HG02759 (cell line): ENCODE results near the gene MAPKAPK3.

ENCODE experiments used
- ATAC-seq: cut with Tn5 transposase; IDR thresholded peaks from one replicate; pipeline ENCODE4 v1.9.1; 2021; ENCODE audit warnings: mild to moderate bottlenecking, moderate library complexity; ENCODE audit not compliant: unreplicated experiment

The MAPKAPK3 gene

DNA sequence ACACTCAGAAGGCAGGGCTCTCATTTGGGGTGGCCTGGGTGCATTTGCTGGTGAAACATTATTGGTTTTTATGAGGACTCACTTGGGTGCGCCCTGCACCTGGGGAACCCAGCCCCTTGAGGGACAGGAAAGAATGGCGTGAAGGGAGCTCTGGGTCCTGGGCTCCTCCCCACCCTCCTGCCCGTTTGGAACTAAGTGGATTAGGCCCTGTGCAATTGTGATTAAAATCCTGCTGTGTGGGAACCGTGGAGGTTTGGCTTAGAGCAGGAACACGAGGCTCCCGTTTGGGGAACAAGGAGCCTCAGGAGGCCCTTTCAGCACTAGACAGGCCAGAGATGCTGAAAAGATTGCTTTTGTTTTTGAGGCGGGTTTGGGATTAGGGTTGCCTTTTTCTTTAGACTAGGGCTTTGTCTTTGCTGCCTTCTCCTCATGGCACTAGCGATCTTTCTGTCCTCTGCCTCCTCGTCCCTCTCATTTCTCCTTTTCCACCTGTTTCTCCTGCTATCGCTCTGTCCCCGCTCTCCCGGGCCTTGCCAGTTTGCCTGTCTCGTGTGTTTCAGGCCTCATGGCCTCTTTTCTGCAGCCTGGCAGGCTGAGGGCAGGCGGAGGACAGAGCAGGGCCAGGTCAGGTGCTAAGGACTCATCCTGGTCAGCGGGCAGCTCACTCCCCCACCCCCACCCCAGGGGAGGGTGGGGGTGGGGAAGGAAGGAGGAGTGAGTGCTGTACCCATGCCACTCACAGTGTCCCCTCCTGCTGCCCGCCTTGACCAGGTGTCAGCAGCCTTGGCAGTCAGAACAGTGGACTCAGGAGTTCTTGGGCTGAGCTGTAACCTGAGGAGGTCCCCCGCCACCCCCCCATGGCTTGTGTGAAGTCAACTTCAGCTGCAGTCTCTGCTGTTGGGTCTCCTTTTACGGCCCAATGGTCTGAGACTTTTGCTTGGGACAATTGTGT, 8.6 kb downstream of the MAPKAPK3 start:
- ATAC-seq, result no peak

DNA sequence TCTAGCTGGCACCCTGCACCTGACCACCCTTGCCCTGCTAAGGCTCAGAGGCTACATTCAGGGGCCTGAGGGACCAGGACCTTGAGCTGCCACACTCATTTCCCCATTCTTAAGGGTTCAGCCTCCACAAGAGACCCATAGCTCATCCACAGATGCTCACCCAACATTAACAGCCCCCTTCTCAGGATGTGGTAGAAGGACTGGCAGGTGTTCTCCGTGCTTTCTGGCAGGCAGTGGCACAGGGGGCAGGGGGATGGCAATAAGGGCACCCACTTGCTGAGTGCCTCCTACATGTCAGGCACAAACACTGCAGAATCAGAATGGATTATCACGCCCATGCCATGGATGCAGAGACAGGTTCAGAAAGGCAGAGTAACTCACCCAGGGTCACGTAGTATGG, 9.4 kb downstream of the MAPKAPK3 start:
- no peak for ATAC-seq

DNA sequence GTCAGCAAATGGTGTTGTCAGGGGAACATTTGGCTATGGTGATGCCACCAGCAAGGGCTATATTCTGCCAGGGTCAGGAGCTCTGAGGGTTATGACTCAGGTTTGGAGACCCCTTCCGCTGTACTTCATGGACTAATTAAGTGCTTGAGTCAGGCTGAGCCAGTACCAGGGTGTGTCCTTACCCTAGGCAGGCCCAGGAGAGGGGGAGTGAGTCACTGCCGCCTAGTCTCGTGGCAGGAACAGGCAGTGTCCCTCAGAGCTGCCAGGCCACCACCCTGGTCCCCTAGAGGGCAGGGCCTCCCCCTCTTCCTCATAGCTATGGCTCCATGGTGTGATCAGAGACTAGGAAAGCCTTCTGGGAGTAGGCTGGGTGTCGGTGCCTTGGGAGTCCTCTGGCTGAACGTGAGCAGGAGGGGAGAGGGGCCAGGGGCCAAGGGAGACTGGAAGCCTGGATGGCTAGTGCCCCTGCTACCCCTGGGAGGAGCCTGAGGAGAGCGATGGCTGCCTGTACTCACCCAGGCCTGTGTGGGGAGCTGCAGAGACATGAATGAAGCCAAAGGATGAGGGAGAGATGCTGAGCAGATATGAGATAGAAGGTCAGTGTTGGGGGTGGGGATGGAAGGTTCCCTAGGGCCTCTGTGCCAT, 10.6 kb downstream of the MAPKAPK3 start:
- no peak for ATAC-seq

DNA sequence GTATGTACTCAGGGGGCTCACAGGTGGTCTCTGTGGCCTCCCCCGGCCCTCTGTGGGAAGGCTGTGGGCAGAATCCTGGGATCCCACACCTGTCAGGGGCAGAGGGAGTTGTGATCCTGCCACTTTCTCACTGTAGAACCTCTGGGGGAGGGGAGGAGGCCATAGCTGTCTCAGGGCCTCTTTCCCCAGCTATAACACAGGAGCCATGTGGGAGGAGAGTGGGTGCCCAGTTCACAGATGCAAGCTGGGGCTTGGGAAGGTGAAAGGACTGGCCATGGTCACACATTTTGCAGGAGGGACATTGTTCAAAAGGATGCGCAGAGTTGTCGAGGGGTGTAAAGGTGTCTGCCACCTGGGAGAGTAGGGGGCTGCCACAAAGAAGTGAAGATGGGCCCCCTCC, 11.7 kb downstream of the MAPKAPK3 start:
- ATAC-seq, result no peak

DNA sequence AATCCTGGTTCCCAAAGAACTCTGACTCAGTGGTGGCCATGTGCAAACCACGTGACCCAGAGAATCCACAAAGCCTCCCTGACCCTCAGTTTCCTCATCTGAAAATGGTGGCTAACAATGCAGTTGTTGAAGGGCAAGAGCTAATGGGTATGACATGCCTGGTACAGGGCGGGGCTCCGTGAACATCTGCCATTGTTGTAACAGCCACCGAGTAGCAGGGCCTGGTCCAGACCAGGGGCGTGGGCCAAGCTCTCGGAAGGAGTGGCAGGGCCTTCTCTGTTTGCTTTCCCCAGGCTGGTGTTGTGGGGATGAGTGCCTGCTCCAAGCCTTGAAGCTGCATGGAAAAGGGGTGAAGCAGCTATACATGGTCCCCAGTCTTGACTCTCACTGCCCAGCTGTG, 13.4 kb downstream of the MAPKAPK3 start:
- ATAC-seq, result no peak

DNA sequence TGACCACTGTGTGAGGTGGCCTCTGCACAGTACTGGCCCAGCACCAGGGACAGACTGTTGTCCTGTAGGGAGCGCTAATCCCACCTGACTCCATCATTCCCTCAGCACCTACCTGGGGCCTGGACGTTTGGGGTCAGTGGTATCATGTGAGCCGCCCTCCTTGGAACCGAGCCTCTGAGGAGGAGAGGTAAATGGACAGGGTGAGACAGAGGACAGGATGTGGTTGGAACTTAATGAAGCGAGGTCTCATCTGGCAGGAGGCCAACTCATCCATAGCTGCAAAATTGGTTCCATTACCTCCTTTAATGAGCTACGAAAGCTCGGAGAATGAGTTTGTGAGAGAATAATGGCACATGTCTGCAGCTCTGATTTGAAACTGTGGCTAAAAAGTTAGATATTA, 13.9 kb downstream of the MAPKAPK3 start:
- no peak for ATAC-seq

DNA sequence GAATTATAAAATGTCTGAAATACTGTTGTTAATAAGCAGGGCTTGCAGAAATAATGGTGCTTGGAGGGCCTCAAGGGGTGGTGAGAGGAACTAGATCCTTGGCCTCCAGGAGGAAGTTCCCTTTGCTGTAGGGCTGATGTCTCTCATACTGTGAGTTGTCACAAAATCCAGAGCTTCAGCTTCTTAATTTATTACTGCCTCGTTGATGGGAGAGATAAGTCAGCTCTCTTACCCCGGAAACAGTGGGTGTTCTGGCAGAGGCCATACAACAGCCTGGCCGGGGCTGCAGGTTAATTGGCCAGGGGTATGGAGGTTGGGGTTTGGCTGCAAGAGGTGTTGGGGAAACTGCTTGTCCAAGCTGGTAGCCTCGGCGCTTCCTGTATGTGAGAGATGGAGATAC, 15.5 kb downstream of the MAPKAPK3 start:
- ATAC-seq, result no peak

DNA sequence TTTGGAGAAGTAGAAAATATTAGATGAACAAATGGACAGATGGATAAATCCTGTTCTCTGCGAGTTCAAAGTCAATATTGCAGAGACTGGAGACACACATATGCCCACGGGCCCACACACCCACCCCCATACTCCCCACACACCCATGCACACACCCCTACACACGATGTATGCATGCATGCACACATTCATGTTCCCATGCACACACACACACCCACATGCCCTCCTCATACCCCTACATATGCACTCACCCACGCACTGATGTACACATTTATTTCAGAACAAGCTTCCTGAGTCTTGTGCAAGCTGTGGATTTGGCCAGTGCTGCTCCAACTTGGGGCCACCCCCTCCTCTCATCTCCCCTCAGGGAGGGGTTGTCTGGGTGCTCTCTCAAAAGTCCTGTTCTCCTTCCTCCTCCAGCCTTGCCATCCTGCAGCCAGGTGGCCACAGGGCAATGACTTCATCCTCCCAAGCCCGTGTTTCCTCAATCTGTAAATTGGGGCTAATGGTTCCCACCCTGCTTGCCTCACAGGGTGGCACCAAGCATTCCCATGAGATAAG, 16.4 kb downstream of the MAPKAPK3 start:
- ATAC-seq, result no peak

DNA sequence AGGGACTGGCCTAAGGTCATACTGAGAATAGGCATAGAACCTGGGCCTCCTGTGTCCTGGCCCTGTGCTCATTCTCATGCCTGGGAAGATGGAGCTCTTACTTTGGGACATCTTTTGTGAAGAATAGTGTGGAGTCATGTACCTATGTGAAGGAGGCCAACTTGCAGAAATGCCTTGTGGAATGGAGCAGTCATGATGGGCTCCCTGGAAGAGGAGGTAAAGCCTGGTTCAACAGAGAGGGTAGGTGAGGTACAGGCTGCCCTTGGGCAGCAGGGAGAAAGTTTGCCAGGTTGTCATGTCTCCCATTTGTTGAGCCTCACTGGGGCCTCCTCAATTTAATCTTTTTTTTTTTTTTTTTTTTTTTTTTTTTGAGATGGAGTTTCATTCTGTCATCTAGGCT, 18.1 kb downstream of the MAPKAPK3 start:
- no peak for ATAC-seq

DNA sequence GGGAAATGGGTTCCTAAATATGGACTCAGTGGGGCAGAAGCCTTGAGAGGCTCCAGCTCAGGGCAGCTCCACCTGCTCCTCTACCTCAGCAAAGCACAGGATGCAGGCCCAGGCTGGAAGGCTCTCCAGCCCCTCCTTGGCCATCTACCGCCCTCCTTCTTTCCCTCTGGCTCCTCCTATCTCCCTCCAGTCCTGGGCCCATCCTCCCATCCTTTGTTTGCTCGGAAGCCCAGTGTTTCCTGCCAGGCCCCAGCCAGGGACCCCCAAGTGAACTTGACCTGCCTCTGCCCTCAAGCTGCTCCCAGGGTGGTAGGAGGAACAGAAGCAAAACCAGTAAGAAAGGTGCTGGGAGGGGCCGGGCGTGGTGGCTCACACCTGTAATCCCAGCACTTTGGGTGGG, 20.1 kb downstream of the MAPKAPK3 start:
- no peak for ATAC-seq

DNA sequence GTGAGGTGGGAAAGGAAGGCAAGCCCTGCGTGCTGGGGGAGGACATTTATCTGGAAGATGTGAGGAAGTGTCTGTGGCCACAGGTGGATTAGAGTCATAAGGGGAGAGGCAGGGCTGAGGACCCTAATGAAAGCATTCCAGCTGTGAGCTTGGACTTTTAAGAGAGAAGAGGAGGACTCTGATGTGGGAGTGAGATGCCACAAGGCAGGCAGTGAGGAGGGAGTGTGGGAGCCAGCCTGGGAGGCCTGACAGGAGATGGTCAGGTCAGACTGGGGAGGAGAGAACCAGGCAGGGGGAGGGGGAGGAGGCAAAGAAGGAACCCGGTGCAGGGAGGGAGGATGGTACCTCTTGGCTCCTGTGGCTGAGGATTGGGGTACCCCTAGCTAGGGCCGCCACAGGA, 21.0 kb downstream of the MAPKAPK3 start:
- ATAC-seq, result no peak

DNA sequence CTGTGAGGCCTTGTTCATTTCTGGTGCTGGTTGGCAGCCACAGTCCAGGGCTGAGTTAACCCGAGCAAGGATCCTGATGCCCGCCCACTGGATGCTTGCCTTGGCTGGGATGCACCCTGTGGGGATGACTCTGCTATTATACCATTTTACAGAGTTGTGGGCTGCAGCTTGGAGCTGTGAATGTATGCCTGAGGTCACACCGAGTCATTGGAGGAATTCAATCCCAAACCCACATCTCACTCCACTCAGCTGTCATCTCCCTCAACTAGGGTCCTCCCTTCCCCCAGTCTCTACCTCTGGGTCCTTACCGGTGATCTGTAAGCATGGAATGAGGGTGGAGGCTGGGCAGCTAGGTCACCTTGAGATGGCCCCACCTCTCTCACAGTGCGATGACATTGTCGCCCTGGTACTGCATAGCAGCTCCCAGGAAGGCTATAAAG, 22.1 kb downstream of the MAPKAPK3 start:
- no peak for ATAC-seq

DNA sequence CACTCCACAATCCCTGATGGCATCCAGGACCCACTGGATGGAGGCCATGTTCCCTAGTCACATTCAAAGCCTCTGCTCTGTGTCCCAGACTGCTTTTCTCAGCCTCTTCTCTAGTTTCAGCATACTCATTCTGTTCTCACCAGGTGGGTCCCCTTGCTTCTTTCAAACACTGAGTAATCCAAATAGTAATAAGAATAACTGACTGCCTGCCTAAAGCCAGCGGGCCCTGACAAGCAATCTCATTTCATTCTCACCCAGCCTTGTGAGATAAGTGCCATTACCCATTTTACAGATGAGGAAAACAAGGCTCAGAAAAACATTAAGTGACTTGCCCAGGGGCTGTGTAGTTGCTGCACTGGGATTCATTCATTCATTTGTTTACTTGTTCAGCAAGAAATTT, 25.4 kb downstream of the MAPKAPK3 start:
- ATAC-seq, result no peak

DNA sequence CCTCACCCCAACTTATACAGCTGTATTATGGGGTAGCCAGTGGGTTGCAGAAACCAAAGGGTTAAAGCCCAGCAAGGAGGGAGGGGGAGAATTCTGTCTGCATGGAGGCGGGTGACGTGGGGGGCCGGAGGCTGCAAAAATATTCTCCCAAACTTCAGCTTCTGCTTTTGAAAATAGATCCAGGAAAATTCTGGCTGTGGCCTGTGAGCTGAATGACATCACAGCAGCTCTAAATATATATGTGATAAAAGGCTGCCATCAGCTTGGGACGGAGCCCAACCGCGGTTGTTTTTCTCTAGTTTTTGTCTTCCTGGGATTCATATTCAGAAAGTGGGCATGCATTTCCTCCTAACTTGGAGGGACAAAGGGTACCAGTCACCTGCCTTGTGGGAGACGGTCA, 27.6 kb downstream of the MAPKAPK3 start:
- ATAC-seq, result no peak

DNA sequence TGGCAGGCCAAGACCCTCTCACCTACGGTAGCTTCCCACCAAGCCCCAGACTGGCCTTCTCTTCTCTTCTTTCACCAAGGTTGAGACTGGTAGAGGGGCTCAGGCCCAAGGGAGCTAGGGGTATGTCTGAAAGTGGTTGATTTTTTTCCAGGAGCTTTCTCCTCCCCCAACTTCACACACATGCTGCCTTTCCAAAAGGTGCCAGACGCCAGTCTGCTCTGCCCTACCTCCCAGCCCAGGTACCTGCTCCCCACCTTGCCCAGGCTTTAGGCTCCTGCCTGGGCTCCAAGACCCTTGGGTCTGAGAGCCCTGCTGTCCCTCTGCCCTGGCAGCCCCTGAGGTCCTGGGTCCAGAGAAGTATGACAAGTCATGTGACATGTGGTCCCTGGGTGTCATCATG, 28.4 kb downstream of the MAPKAPK3 start:
- no peak for ATAC-seq

DNA sequence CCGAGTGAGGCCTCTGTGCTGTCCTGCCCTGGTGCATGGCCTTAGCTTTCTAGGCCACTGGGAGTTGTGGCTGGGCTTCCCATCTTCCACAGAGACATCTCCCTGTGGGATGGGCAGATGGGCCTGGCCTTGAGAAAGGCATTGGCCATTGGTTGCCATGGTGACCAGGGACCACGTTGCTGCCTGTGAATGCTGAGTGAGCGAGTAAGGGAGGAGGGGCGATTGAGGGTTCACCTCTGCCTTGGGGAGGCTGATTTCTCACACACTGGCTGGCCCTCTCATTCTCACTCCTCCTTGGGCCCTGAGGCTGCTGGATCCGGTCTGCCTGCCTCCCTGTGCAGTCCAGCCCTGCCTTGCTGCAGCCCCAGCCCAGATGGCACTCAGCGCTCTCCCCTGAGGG, 31.4 kb downstream of the MAPKAPK3 start:
- no peak for ATAC-seq

DNA sequence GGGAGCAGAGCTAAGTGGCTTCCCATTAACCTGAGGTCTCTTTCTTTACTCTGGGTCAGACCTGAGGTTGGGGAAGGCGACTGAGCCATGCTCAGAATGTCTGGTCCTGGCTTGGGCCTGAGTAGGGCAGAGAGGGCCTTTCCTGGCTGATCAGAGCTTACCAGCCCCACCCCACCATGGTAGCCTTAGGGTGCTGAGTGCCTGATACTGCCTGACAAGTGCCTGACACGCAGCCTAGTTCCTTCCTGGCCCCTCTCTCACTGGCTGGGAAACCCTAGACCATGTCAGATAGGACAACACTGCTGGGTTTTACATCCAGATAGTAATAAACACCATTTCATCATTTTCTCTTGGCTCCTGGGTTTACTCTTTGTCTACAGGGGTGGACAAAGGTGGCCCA, 32.0 kb downstream of the MAPKAPK3 start:
- no peak for ATAC-seq

DNA sequence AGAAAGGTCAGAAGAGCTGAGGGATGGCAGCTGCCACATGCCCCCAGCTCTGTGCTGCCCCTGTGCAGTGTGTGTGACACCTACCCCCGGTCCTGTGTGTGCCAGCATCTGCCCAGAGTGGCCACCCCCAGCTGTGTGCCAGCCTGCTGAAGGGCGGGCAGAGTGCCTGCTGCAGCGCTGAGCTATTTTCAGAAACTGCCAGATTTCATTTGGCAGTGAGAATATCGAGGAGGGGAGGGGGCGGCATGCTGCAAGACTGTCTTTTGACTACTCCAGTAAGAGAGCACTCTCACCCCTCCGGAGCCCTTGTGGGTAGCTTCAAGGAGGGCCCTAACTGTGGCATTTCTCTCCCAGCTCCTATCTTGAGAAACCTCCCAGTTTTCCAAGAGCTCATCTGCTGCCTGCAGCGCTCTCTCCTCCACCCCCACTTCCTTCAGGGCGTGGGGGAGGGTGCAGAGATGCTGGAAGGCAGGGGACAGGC, 32.5 kb downstream of the MAPKAPK3 start:
- no peak for ATAC-seq

DNA sequence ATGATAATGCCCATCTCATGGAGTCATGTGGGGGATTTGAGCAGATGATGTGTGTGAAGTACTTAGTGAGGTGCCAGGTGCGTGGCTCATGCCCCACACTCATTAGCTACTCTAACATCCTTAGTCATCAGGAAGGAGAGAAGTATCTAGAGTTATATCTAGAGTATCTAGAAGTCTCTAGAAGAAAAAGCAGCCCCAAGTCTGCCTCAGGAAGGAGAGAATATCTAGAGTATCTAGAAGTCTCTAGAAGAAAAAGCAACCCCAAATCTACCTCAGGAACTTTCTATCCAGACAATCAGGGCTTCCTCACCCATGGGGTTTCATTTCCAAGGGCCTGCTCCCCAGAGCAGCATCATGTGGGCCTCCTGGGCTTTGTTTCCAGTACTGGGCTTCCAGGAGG, 33.1 kb downstream of the MAPKAPK3 start:
- ATAC-seq, result no peak

DNA sequence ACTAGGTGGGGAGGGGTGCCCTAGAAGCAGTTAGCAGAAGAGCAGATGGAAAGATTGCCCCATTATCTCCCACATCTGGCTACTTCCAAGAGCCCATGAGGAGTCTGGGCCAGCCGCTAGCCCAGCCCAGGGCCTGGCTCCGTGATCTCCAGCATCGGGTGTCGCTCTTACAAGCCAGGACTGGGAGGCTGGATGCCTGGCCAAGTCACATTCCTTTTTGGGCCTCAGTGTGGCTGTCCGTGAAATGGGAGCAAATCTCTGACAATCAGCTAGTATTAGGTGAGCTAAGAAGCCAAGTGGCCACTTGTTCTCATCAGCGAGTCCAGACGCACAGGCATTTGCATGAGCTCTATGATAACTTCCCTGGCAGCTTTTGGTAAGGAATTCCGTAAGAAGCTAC, 34.5 kb downstream of the MAPKAPK3 start:
- ATAC-seq, result no peak

DNA sequence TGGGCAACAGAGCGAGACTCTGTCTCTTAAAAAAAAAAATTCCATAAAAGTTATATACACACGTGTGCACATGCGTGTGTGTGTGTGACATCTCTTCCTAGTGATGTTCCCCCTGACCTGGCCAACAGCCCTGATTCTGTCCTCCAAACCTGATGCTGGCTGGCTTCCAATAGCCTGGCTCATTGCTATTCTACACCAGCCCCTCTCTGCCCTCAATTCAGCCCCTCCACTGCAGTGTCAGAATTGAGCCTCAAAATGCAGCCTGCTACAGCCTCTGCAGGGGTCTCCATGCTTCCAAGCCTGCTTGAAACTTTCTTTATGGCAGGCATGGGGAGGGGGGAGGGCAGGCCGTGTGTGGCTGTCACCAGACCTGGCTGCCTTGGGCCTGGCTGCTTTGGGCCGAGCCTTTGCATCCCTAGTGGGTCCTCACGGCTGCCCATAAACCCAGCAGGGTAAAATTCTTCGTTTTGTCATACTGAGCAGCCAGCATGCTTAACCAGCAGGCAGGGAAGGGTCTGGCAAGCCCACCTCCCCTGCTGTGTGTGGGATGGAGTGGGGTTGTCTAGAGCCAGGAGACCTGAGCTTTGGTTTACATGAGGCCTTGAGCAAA, 35.1 kb downstream of the MAPKAPK3 start:
- no peak for ATAC-seq
